Mesenchymal stem cell (in vitro differentiated cells and primary cell): Measurements from ENCODE around the gene SAMD10.
"Not testable (repeated sequence)": the region's sequence is repeated elsewhere in the genome, so short reads cannot be mapped to it uniquely, and the experiment has no call there.

Experiments
- DNase-seq: peaks from one replicate; pipeline ENCODE4 v3.0.0-alpha.2; 2013
- H2AFZ ChIP-seq: one replicate; pipeline ENCODE4 v1.6.1; 2013; ENCODE audit warnings: low read depth, mild to moderate bottlenecking, control low read depth, inconsistent platforms, low read length, moderate library complexity
- H2AK5ac ChIP-seq: 2 replicates; pipeline ENCODE4 v1.6.1; 2013; ENCODE audit warnings: low read length, moderate library complexity, mild to moderate bottlenecking, inconsistent platforms; ENCODE audit not compliant: severe bottlenecking
- H2BK120ac ChIP-seq: one replicate; pipeline ENCODE4 v1.6.1; 2013; ENCODE audit warnings: low read depth, mild to moderate bottlenecking, inconsistent platforms, low read length, moderate library complexity
- H2BK12ac ChIP-seq, 2 experiments: one replicate each; pipeline ENCODE4 v1.6.1; 2013; ENCODE audit warnings: inconsistent platforms in 2 of 2, low read length in 2 of 2, mild to moderate bottlenecking in 2 of 2, moderate library complexity in 2 of 2, control low read depth in 1 of 2
- H2BK15ac ChIP-seq: one replicate; pipeline ENCODE4 v1.6.1; 2013; ENCODE audit warnings: mild to moderate bottlenecking, low read depth, inconsistent platforms; ENCODE audit not compliant: poor library complexity, severe bottlenecking
- H2BK5ac ChIP-seq: 2 replicates; pipeline ENCODE4 v1.6.1; 2013; ENCODE audit warnings: low read depth, mild to moderate bottlenecking, low read length, control low read depth, inconsistent platforms; ENCODE audit not compliant: poor library complexity, severe bottlenecking
- H3K14ac ChIP-seq, 2 experiments: one replicate each; pipeline ENCODE4 v1.6.1; 2013; ENCODE audit warnings: inconsistent platforms in 2 of 2, low read length in 2 of 2, control low read depth in 1 of 2, mild to moderate bottlenecking in 1 of 2, moderate library complexity in 1 of 2
- H3K18ac ChIP-seq, 2 experiments: one replicate each; pipeline ENCODE4 v1.6.1; 2013; ENCODE audit warnings: inconsistent platforms in 2 of 2, low read length in 2 of 2, control low read depth in 1 of 2, low read depth in 1 of 2, mild to moderate bottlenecking in 1 of 2
- H3K23ac ChIP-seq, 2 experiments: one replicate each; pipeline ENCODE4 v1.6.1; 2013; ENCODE audit warnings: inconsistent platforms in 2 of 2, low read length in 2 of 2, mild to moderate bottlenecking in 2 of 2, moderate library complexity in 2 of 2, control low read depth in 1 of 2
- H3K27ac ChIP-seq: 2 replicates; pipeline ENCODE4 v1.5.1; 2013; ENCODE audit warnings: mild to moderate bottlenecking, moderate library complexity, low read length, control low read depth, inconsistent platforms; ENCODE audit not compliant: poor library complexity, severe bottlenecking
- H3K27me3 ChIP-seq, 2 experiments: 2 replicates each; pipeline versions ENCODE4 v1.6.1 to v1.7.0; 2013; ENCODE audit warnings: low read length in 2 of 2, mild to moderate bottlenecking in 2 of 2, moderate library complexity in 2 of 2, control low read depth in 1 of 2, inconsistent platforms in 1 of 2; ENCODE audit not compliant: control insufficient read depth in 1 of 2, insufficient read depth in 1 of 2
- H3K36me3 ChIP-seq, 2 experiments: 2 replicates each; pipeline versions ENCODE4 v1.6.1 to v1.7.0; 2013; ENCODE audit warnings: low read length in 2 of 2, control low read depth in 1 of 2, inconsistent platforms in 1 of 2, low read depth in 1 of 2, mild to moderate bottlenecking in 1 of 2; ENCODE audit not compliant: insufficient read depth in 2 of 2, control insufficient read depth in 1 of 2
- H3K4ac ChIP-seq, 2 experiments: one replicate each; pipeline ENCODE4 v1.6.1; 2013; ENCODE audit warnings: inconsistent platforms in 2 of 2, low read length in 2 of 2, mild to moderate bottlenecking in 2 of 2, moderate library complexity in 2 of 2, control low read depth in 1 of 2, low read depth in 1 of 2
- H3K4me1 ChIP-seq: 2 replicates; pipeline ENCODE4 v1.6.1; 2013; ENCODE audit warnings: low read depth, low read length, control low read depth; ENCODE audit not compliant: control insufficient read depth, insufficient read depth
- H3K4me2 ChIP-seq: 2 replicates; pipeline ENCODE4 v1.6.1; 2013; ENCODE audit warnings: low read length, mild to moderate bottlenecking, inconsistent platforms; ENCODE audit not compliant: poor library complexity, severe bottlenecking
- H3K4me3 ChIP-seq, 2 experiments: 2 replicates each; pipeline versions ENCODE4 v1.5.1 to v1.7.0; 2013; ENCODE audit warnings: low read length in 2 of 2, mild to moderate bottlenecking in 2 of 2, control low read depth in 1 of 2, low read depth in 1 of 2; ENCODE audit not compliant: insufficient read depth in 1 of 2
- H3K79me1 ChIP-seq: replicated peaks from 2 replicates; pipeline ENCODE4 v1.6.1; 2013; ENCODE audit warnings: mild to moderate bottlenecking, control low read depth, low read length, inconsistent platforms; ENCODE audit not compliant: poor library complexity, severe bottlenecking
- H3K9ac ChIP-seq: 2 replicates; pipeline ENCODE4 v1.7.0; 2013; ENCODE audit warnings: mild to moderate bottlenecking, low read length, moderate library complexity
- H3K9me3 ChIP-seq: 2 replicates; pipeline ENCODE4 v1.7.0; 2013; ENCODE audit warnings: mild to moderate bottlenecking, low read length; ENCODE audit not compliant: control insufficient read depth
- H4K8ac ChIP-seq: one replicate; pipeline ENCODE4 v1.6.1; 2013; ENCODE audit warnings: inconsistent platforms, mild to moderate bottlenecking, low read length, moderate library complexity
- H4K91ac ChIP-seq: one replicate; pipeline ENCODE4 v1.6.1; 2013; ENCODE audit warnings: mild to moderate bottlenecking, low read length, inconsistent platforms
- WGBS: methylation state at CpG from one replicate; pipeline ENCODE4 v1.1.7; 2013; ENCODE audit warnings: mixed read lengths; 5-methylcytosine and 5-hydroxymethylcytosine counted together

SAMD10 gene

DNA sequence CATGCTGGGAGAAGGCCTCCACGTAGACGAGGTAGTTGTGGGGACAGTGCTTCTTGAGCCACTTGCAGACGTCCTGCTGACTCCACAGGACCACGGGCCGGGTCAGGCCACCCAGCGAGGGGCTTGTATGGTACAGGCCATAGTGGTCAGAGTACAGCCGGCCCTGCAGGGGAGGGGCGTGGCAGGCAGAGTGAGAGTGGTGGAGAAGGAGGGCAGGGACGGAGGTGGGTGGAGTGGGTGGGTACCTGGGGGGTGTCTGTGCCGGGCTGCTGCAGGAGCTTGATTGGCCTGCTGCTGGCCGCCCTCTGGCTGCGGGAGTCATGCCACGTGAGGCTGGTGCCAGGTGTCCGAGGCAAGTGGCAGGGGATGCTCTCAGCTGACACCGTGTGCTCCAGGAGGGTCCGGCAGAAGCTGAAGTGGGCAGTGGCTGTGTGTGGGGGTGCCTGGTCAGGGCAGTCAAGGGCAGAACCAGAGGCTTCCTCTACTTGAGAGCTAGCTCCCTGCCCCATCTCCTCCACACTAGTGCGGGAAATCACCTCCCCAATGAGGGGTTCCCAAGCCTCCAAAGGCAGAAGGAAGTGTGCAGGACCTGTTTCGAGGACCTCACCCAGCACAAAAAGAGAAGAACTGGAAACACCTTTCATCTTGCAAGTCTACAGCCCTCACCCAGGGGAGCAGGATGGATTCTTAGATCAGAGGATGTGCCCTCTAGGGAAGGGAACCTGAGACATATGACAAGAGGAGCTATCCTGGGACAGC is 2.3 kb downstream of the SAMD10 start:
- Histone ChIP-seq H3K14ac (no peak overlapping the region), H3K36me3 (peaks cover 0 to 11% of the 10 kb centered on the region in 2 experiments), H2BK120ac (no peak overlapping the region), H3K4me1 (peaks cover 52% of the 10 kb centered on the region), H3K23ac (no peak overlapping the region), H2BK12ac (peak overlapping the region in 1 of 2 experiments; percentile 0), H2AK5ac (no peak overlapping the region), H3K79me1 (peaks cover 6% of the 10 kb centered on the region), H3K27me3 (no peaks in the 10 kb centered on the region), H3K4ac (no peak overlapping the region), H4K91ac (peak overlapping the region; percentile 52), H2BK5ac (no peak overlapping the region), H3K27ac (peak overlapping the region; percentile 29), H4K8ac (peak overlapping the region; percentile 24), H3K9me3 (no peaks in the 10 kb centered on the region), H3K4me2 (peak overlapping the region; percentile 13), H3K4me3 (no peak overlapping the region), H3K9ac (no peak overlapping the region), H3K18ac (no peak overlapping the region), H2AFZ (no peak overlapping the region), H2BK15ac (peak overlapping the region; percentile 17)
- no peak for DNase-seq
- 88% methylated on average over 16 of the region's 18 CpGs for WGBS

DNA sequence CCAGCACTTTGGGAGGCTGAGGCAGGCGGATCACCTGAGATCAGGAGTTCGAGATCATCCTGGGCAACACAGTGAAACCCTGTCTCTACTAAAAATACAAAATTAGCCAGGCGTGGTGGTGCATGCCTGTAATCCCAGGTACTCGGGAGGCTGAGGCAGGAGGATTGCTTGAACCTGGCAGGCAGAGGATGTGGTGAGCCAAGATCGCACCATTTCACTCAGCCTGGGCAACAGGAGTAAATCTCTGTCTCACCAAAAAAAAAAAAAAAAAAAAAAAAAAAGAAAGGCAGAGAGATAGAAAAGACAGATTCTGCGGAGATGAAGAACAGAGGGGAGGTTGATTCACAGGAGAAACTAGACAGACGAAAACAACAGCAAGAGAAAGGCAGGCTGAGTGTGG is 2.9 kb downstream of the SAMD10 start:
- not testable (repeated sequence) for H2BK15ac ChIP-seq, H3K18ac ChIP-seq, H2AFZ ChIP-seq, H2AK5ac ChIP-seq, H4K8ac ChIP-seq, H3K79me1 ChIP-seq, H3K14ac ChIP-seq, H3K27me3 ChIP-seq, H3K9me3 ChIP-seq, H3K4me3 ChIP-seq, H3K4me2 ChIP-seq, H3K27ac ChIP-seq, DNase-seq, H2BK5ac ChIP-seq, H2BK120ac ChIP-seq, H3K4ac ChIP-seq, H4K91ac ChIP-seq, H3K9ac ChIP-seq, H3K23ac ChIP-seq
- Histone ChIP-seq H3K4me1 (peaks cover 48% of the 10 kb centered on the region), H3K36me3 (peaks cover 0 to 11% of the 10 kb centered on the region in 2 experiments), H2BK12ac (peak overlapping the region in 1 of 2 experiments; percentile 0)
- 94% methylated on average over 4 of the region's 7 CpGs for WGBS

DNA sequence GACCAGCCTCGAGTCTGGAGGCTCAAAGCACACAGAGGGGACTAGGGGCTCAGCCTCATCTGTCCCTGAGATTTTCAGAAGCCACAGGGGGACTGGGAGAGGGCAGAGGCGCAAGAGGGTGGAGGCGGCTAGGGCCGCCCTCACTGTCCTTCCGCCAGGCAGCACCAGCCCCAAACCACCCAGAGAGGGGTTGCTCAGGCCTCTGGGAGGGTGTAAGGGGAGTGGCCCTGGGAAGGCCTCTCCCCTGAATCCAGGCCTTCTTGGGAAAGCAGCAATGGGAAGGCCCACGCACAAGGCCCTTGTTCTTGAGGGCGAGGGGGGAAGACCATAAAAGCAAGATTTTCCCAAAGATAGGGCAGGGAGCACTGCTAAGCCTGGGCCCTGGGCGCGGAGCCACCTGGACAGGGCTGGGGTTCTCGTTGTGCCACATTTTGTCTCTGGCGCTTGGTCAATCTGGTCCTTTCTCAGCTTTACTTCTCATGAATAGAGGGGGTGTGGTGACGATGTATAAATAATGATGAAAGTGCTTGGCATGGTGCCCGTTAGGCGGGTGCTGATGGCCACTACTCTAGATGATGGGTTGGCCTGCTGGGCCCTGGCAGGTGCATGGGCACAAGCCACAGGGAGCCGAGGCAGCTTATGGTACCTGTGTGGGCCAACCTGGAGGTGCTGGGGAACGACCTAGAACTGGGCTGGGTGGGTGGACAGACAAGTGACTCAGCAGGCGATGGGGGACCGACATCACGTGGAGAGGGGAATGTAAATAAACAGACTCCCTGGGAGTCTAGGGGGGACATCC is 4.8 kb downstream of the SAMD10 start:
- no peak overlapping the region for H2AFZ ChIP-seq
- H4K91ac ChIP-seq, result no peak overlapping the region
- no peak for DNase-seq
- H3K27ac ChIP-seq, result no peak overlapping the region
- H3K36me3 ChIP-seq, result peaks cover 0 to 11% of the 10 kb centered on the region in 2 experiments
- H4K8ac ChIP-seq, result no peak overlapping the region
- peaks cover 4% of the 10 kb centered on the region for H3K79me1 ChIP-seq
- H3K4me1 ChIP-seq, result peaks cover 43% of the 10 kb centered on the region
- no peak overlapping the region for H3K14ac ChIP-seq
- no peak overlapping the region for H3K4ac ChIP-seq
- no peaks in the 10 kb centered on the region for H3K9me3 ChIP-seq
- no peak overlapping the region for H2BK12ac ChIP-seq
- no peak overlapping the region for H3K23ac ChIP-seq
- no peak overlapping the region for H2BK120ac ChIP-seq
- peak overlapping the region; percentile 51 for H3K9ac ChIP-seq
- no peak overlapping the region for H3K18ac ChIP-seq
- H2BK5ac ChIP-seq, result no peak overlapping the region
- no peak overlapping the region for H3K4me2 ChIP-seq
- H2AK5ac ChIP-seq, result no peak overlapping the region
- H2BK15ac ChIP-seq, result no peak overlapping the region
- WGBS, result 79% methylated on average over 17 of the region's 19 CpGs
- H3K27me3 ChIP-seq, result no peaks in the 10 kb centered on the region
- H3K4me3 ChIP-seq, result no peak overlapping the region
